ENCODE measurements around the gene ARFIP1. TPM values are rescaled to one million over a fixed set of nuclear protein-coding genes. Genes with fewer than 3 reads are reported as not detected.

The ARFIP1 gene
- total RNA-seq, 1 experiment from 2014 or later = 26.7 TPM

GRCh38 chr4:152935631-152936445 lies 156.1 kb downstream of the ARFIP1 start, which contains the start of gene FHDC1:
Gene FHDC1 (plus strand): TSS chr4:152936323. CDS start chr4:152943058, 6,735 bp downstream.
- Mint-ChIP-seq H3K36me3 (ENCODE audit: insufficient read depth, unreplicated experiment) (no peaks in the 10 kb centered on the region), H3K4me1 (ENCODE audit: insufficient read depth, unreplicated experiment) (peaks cover 16% of the 10 kb centered on the region), H3K27me3 (ENCODE audit: insufficient read depth, unreplicated experiment) (no peaks in the 10 kb centered on the region), H3K27ac (ENCODE audit: low read depth, unreplicated experiment) (no peak within 1 kb of the TSS), H3K4me3 (ENCODE audit: unreplicated experiment) (peak within 1 kb of the TSS; percentile 84), H3K9me3 (ENCODE audit: unreplicated experiment) (no peaks in the 10 kb centered on the region)
- intact Hi-C loops (cut with micrococcal nuclease) = loop anchor here (1.0 to 5.0 kb wide), 4 partner anchors 36 to 193 kb away; no protein-coding TSS in a partner anchor
- POLR2A ChIA-PET = interaction anchor here (0.8 to 3.9 kb wide), 20 partner anchors 9 to 192 kb away, joined by 3 to 49 read pairs (median 6); partner anchors contain the start of gene TIGD4
- CTCF ChIA-PET = interaction anchor here (0.6 to 2.2 kb wide), 11 partner anchors 11 to 709 kb away, joined by 3 to 12 read pairs (median 5); no protein-coding TSS in a partner anchor
- DNase-seq (ENCODE audit: unreplicated experiment) = peak; percentile 84
- BruUV-seq (replicated peaks) = no TSS peak
- no peak for TF ChIP-seq CTCF (IDR thresholded peaks at IDR 0.05; ENCODE audit: unreplicated experiment)

GRCh38 chr4:152936446-152937335 lies 156.9 kb downstream of the ARFIP1 start:
- POLR2A ChIA-PET = interaction anchor here (0.8 to 3.9 kb wide), 21 partner anchors 8 to 191 kb away, joined by 3 to 49 read pairs (median 6); partner anchors contain the start of gene TIGD4
- peak overlapping the region; percentile 84 for H3K4me3 Mint-ChIP-seq (ENCODE audit: unreplicated experiment)
- no TSS peak for BruUV-seq (replicated peaks)
- intact Hi-C loops (cut with micrococcal nuclease) = loop anchor here (1.0 to 5.0 kb wide), 4 partner anchors 36 to 192 kb away; no protein-coding TSS in a partner anchor
- no peaks in the 10 kb centered on the region for H3K27me3 Mint-ChIP-seq (ENCODE audit: insufficient read depth, unreplicated experiment)
- peak; percentile 46 for DNase-seq (ENCODE audit: unreplicated experiment)
- CTCF ChIA-PET = interaction anchor here (0.7 to 2.2 kb wide), 11 partner anchors 11 to 192 kb away, joined by 3 to 12 read pairs (median 3); no protein-coding TSS in a partner anchor
- no peaks in the 10 kb centered on the region for H3K9me3 Mint-ChIP-seq (ENCODE audit: unreplicated experiment)
- no peaks in the 10 kb centered on the region for H3K36me3 Mint-ChIP-seq (ENCODE audit: insufficient read depth, unreplicated experiment)
- no peak overlapping the region for H3K27ac Mint-ChIP-seq (ENCODE audit: low read depth, unreplicated experiment)
- TF ChIP-seq CTCF (IDR thresholded peaks at IDR 0.05; ENCODE audit: unreplicated experiment) = no peak
- H3K4me1 Mint-ChIP-seq (ENCODE audit: insufficient read depth, unreplicated experiment) = peaks cover 16% of the 10 kb centered on the region

- CTCF ChIA-PET = interaction anchor here (0.7 to 4.3 kb wide), 6 partner anchors 17 to 189 kb away, joined by 3 to 16 read pairs (median 4); no protein-coding TSS in a partner anchor
- no peaks in the 10 kb centered on the region for H3K9me3 Mint-ChIP-seq (ENCODE audit: unreplicated experiment)
- no peak for TF ChIP-seq CTCF (IDR thresholded peaks at IDR 0.05; ENCODE audit: unreplicated experiment)
- peak overlapping the region; percentile 2 for H3K27ac Mint-ChIP-seq (ENCODE audit: low read depth, unreplicated experiment)
- DNase-seq (ENCODE audit: unreplicated experiment) = peak; percentile 42
- H3K36me3 Mint-ChIP-seq (ENCODE audit: insufficient read depth, unreplicated experiment) = no peaks in the 10 kb centered on the region
- POLR2A ChIA-PET = interaction anchor here (0.6 to 3.9 kb wide), 15 partner anchors 12 to 190 kb away, joined by 3 to 49 read pairs (median 6); no protein-coding TSS in a partner anchor
- no TSS peak for BruUV-seq (replicated peaks)
- intact Hi-C loops (cut with micrococcal nuclease) = loop anchor here (2.0 to 5.0 kb wide), 3 partner anchors 35 to 191 kb away; no protein-coding TSS in a partner anchor
- H3K27me3 Mint-ChIP-seq (ENCODE audit: insufficient read depth, unreplicated experiment) = no peaks in the 10 kb centered on the region
- H3K4me1 Mint-ChIP-seq (ENCODE audit: insufficient read depth, unreplicated experiment) = peaks cover 16% of the 10 kb centered on the region
- H3K4me3 Mint-ChIP-seq (ENCODE audit: unreplicated experiment) = peak overlapping the region; percentile 84
Measured at GRCh38 chr4:152937336-152938236, 157.8 kb downstream of the ARFIP1 start.
